ENCODE results near the gene SIGLEC10.
"Not testable (repeated sequence)": the region's sequence is repeated elsewhere in the genome, so short reads cannot be mapped to it uniquely, and the experiment has no call there.

The SIGLEC10 gene

DNA sequence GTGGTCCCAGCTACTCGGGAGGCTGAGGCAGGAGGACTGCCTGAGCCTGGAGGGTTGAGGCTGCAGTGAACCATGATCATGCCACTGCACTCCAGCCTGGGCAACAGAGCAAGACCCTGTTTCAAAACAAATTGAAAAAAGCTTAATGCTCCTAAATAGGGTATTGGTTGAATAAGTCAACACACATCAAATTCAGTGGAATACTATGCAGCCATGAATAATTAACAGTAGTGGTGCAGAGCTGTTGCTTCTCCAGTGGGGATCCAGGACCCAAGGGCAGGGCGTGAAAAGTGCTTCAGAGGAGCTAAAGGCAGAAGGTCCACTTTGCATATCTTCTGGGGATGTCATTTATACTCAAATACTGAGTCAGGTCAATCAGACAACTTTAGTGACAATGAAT is 22.6 kb upstream of the SIGLEC10 start:
- no peak for DNase-seq

DNA sequence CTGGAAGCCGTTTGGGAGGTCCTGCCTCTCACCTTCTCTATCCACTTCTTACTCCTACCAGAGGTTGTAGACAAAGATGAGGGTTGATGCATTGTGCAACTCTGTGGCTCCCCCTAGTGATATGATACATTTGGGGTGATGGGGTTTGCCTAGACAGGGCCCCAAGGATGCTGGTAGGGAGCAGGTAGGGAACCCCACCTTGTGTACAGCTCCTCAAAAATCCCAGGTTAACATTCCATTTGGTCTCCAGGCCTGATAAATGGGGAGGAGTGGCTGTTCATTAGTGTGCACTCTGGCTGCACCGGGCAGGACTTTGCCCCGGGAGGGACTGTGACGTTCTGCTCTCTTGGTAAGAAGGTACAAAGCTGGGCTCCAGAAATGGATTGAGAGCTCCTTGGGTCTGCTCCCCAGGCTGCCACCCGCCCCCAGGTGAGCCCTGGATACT is 21.6 kb upstream of the SIGLEC10 start:
- no peak for DNase-seq

DNA sequence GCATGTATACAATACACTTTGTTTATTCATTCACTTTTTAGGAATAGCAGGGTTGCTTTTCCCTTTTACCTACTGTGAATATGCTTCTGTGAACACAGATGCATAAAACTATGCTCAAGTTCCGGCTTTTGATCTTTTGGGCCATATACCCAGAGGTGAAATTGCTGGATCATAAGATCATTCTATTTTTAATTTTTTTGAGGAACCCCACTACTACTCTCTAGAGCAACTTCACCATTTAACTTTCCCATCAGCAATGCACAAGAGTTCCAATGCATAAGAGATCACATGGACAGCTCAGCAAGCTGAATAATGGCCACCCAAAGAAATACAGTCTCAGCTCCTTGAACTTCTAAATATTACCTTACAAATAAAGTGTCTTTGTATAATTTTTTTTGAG is 17.0 kb upstream of the SIGLEC10 start:
- DNase-seq = no peak

DNA sequence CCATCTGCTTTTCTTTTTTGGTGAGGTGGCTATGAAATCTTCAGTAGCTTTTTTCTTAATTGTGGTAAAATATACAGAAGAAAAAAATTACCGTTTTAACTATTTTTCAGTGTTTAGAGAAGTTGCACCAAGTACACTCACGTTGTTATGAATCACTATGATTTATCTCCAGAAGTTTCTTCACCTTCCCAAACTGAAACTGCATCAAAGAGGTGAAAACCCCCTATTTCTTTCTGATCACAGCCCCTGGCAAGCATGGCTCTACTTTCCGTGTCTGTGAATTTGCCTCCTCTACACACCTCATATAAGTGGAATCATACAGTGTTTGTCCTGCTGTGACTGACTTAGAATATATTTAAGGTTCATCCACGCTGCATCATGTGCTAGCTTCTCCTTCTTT is 15.6 kb upstream of the SIGLEC10 start:
- no peak for DNase-seq

DNA sequence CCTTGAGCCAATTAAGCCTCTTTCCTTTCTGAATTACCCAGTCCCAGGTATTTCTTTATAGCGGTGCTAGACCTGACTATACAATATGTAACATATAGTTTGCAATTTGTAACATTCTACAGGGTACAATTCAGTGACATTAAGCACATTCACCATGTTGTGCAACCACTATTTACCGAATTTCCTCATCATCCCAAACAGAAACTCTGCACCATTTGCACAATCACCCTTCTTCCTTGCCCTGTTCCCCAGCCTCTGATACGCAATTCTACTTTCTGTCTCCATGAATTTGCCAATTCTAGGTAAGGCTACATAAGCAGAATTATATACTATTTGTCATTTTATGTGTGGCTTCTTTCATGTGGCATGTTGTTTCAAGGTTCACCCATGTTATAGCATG is 13.7 kb upstream of the SIGLEC10 start:
- DNase-seq = no peak

DNA sequence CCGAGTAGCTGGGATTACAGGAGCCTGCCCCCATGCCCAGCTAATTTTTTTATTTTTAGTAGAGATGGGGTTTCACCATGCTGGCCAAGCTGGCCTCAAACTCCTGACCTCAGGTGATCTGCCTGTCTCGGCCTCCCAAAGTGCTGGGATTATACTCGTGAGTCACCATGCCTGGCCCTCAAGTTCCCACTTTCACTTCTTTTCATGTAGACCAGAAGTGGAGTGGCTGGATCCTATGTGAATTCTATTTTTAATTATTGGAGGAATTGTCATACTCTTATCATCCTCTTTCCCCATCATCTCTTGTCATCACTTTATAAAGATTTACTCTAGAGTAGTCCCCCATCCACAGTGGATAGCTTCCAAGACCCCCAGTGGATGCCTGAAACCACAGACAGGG is 12.8 kb upstream of the SIGLEC10 start:
- no peak for DNase-seq

DNA sequence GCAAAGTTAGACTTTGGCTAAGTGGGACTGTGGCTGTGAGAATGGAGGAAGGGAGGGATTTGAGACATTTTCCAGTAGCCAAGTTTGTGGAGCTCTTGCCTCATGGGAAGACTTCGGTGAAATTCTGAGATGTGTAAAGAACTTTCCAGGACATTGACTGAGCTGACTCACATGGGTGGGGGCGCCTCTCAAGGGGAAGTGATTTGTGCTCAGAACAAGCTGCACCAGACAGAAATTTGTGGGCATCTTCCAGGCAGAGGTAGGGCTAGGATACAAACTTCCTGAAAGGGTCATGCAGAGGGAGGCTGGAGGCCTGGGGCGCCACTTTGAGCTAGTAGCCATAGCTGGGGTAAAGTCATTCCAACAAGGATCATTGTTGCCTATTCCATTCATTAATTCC is 9.8 kb upstream of the SIGLEC10 start:
- no peak for DNase-seq

DNA sequence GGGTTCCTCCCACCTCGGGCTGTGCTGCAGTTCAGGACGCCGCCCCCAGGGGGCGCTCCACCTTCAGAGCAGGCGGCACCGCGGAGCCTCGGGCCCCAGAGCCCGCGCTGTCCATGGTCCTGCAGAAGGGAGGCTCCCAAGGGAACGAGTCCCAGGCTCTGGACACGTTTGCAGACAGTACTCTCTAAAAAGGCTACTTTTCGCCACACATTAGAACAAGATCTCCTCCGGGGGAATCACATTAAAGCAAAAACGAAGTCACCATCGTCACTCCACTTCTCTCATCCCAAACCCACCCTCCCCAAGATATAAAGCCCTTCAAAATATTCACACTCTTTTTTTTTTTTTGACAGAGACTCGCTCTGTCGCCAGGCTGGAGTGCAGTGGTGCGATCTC is 4.6 kb upstream of the SIGLEC10 start:
- peak; percentile 96 for DNase-seq

DNA sequence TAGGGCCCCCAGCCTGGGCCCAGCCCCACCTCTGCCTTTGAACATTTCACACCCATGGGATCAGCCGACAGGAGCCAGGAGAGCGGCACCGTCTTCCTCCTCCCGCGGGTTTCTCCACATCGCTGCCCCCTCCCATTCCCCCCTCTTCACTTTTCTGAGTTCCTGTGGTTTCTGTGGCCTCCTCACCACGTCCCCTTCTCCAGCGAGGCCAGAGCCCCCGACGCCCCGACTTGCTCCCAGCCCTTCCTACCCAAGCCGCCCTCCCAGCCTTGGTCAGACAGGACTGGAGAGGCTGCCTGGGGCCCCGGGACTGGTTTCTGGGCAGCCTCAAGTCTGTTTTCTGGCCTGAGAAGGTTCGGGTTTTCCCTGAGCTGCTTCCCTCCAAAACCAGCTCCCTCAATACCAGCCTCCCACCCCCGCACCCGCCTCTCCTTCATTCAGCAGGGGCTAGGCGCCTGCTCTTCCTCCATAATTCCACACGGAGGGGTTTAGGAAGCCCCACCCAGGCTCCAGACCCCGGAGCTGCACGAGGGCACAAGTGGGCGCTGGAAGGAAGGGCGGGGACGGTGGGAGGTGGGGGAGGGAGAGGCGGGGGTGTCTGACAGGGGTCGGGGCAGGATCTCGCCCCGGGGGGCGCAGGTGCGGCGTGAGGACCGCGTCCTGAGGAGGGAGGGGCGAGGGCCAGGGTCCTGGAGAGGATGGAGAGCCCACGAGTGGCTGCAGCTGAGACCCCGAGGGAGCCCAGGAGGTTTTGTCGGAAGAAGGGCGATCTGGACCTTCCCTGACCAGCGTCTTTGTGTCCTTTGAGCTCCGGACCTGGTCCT is 4.0 kb upstream of the SIGLEC10 start:
- peak in 1 of 2 donors; percentile 27 for DNase-seq

DNA sequence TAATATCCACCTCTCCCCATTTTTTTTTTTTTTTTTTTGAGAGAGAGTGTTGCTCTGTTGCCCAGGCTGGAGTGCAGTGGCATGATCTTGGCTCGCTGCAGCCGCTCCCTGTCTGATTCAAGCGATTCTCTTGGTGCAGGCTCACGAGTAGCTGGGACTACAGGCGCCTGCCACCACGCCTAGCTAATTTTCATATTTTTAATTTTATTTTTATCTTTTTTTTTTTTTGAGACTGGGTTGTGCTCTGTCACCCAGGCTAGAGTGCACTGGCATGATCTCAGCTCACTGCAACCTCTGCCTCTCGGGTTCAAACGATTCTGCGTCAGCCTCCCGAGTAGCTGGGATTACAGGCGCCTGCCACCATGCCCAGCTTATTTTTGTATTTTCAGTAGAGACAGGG is 3.1 kb upstream of the SIGLEC10 start:
- DNase-seq = not testable (repeated sequence)

DNA sequence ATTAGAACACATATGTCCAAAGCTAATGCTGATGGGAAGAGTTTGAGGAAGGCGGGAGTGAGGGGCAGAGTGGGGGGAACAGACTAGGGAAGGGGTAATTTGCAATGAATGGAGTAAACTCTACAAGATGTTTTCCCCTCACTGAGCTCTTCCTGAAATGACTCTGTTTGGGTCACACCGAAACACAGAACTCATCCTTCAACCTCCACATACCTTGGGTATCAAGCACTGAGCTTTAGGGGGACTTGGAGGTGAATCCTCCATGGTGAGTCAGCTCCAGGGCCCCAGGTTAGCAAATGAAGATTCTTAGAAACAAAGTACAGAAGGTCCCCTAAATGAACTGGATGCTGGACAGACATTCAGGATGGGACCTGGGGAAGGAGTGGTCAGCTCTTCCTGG is 1.3 kb upstream of the SIGLEC10 start:
- no peak for DNase-seq

DNA sequence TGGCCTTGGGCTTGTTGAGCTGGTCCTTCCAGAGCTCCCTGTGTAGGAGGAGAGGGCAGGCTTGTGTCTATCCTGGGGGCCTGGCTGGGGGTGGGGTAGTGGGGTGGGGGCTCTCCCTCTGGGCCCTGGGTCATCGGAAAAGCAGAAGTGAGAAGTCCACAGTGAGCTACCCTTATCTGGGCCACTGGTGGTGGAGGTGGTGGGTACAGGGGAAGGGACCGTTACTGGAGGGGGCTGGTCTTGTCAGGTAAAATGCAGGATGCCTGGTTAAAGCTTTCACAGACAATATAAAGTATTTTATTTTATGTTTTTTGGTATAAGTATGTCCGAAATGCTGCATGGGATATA is 342 bp upstream of the SIGLEC10 start:
- no peak for DNase-seq

DNA sequence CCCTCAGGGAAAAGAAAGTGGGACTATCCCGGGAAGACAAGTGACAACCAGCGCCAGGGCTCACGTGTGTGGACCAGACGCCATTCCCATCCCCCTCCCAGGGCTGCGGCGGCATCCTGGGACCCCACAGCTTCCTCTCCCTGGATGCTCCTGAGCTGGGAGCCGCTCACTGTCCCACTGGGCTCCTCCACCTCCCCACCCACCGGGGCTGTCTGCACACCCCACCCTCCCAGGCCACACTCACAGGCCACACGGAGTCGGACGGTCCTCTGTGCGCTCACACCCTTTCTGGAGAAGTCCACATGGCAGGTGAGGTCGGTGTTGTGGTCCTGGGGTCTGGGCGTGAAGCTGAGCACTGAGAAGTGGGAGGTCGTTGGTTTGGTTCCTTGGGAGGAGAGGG is 1.0 kb downstream of the SIGLEC10 start:
- DNase-seq = not testable (repeated sequence)

DNA sequence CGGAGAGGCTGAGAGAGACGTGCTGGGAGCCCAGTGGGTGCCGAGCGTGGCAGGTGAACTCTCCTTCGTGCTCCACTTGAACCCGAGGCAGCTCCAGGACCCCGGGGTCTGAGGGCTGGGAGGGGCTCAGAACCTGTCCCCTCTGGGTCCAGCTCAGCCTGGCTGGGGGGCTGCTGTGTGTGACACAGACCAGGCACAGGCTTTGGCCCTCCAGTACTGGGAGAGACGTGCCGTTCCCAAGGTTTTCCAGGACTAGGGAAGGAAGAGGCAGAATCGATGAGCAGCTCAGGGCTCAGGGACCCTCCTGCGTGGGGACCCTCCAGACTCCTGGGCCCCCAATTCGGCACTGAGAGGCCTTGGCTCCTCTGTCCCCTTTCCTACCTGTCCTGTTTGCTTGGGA is 2.3 kb downstream of the SIGLEC10 start:
- DNase-seq = no peak

DNA sequence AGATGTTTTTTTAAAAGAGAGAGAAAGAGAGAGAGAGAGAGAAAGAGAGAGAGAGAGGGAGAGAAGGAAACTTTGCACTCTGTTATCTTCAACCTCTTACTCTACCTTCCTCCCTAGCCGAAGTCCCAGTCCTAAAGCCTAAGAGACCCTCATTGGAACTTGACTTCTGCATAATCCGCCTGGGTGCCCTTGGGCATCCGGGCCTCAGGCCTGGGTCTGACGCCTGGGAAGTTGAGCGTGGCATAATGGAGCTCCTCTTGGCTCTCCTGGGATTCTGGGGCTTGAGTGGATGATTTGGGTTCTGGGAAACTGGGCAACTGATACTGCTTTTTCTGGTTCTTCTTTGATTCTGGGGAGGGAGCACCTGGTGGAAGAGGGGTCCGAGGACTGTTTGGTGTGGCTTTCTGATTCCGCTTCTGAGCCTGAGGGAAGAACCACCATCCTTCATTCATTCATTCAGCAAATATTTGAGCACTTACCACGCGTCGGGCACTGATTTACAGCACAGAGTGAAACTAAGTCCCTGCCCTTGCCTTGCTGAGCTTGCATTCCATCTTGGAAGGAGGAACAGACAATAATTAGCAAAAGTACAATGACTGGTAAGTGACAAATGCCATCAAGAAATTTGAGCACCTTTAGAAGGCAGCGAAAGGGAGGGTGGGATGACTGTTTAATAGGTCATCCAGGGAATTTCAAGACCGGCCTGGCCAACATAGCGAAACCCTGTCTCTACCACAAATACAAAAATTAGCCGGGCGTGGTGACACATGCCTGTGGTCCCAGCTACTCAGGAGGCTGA is 6.3 kb downstream of the SIGLEC10 start:
- DNase-seq = no peak

DNA sequence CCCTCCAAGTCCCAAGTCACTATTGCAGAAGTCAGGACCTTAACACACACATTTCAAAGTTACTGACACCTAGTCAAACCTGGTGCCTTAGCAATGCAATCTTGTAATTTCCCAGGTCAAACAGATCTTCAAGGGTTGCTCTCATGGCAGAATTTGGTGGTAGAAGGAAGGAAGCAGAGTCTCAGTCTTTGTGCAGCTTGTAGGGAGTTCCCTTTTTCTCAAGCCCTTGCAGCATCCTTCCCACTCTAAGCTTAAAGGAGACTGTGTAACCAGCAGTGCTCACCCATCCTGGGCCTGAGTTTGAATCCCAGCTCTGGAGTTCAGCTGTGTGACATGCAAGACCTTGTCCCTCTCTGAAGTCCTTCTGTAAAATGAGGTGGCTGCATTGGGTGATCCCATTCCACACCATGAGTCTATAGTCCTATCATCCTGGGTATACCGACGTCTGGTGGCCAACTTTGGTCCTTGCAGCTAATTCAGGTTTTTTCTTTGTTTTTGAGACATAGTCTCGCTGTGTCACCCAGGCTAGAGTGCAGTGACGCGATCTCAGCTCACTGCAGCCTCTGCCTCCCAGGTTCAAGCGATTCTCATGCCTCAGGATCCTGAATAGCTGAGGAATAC is 9.8 kb downstream of the SIGLEC10 start:
- peak in 1 of 2 donors; percentile 31 for DNase-seq

DNA sequence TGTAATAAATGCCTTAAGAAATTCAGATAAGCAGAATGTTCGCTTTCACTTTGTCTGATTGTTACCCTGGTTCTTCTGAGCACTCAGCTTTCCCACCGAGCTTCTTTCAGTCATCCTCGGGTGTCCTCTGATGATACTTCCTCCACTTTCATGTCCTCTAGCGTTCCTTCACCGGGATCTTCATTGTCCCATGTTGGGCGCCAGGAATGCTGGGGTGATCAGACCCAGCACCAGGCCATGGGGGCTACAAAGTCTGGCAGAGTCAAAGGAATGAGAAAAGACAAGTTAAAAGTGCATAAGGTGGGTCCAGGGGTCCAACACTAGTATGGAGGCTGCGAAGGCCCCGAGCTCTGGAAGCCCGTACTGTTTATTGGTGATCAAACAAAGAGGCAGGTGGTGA is 15.3 kb downstream of the SIGLEC10 start:
- no peak for DNase-seq

DNA sequence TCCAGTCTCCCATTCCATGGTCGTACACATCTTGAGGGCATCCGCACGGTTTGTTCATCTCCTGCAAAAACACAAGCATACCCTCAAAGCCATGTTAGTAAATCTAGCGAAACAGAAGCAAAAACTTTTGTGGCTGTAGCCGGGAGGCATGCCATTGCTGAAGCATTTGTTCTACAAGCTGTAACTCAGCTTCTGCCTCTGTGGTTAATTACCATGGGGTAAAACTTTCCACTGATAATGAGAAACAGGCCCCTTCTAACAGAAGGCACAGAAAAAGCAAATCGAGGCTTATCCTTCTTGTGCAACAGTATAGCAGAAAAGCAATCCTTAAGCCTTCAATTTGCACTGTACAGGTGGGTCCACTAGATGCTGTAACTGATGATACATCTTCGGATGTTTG is 17.5 kb downstream of the SIGLEC10 start:
- not testable (repeated sequence) for DNase-seq

DNA sequence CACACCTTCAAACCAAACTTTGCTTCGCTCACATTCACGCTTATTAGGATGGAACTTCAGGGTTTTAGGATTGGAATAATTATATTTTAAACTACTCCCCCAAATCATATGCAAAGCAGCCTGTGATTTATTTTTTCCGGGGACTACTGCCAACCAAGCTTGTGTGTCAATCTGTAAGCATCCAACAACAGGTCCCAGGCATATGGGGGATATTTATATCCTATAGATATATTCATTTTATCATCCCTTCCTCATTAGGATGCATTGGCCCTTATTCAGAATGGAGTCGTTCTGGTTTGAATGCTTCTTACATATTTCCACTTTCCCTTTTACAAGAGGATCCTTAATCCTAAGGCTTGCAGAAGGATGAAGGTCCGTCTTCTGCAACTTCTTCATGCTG is 18.2 kb downstream of the SIGLEC10 start:
- no peak for DNase-seq

DNA sequence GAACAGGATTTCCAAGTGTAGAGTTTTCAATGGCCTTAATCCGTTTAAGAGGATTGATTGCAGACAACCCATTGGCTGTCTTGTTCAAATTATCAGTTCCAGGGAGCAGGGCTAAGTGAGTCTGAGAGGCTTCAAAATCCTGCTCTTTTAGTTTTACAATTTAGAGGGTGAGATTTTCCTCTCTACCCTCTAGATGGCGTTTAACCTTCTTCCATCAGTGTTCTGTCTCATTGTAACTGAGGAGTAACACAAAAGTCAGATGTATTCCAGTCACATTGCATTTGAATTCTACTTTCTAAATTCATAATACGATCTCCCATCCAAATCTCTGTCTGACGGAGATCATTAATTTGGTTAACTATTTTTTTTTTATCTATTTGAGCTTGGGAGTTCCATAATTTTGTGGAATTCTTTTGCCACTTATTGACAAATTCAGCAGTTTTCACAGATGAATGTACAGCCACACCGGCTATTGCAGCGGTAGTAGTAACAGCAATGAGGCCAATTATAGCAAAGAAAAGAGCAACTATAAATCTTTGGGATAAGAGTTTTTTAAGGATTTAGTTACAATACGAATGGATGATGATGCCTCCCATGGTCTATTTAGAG is 19.2 kb downstream of the SIGLEC10 start:
- no peak for DNase-seq

DNA sequence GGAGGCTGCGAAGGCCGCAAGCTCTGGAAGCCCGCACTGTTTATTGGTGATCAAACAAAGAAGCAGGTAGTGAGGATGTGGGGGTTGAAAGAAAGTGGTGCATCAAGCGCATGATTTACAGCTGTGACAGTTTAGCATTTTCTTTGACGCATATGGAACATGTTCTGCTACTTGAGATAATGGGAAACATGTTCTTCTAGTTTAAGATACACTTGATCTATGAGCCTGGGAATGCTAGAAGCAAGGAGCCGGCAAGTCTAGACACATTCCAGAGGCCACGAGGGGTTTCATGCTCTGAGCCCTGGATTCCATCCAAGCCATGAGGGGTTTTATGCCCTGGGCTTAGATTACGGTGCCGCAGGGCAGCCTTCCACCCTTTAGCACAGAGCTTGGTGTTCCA is 20.0 kb downstream of the SIGLEC10 start:
- not testable (repeated sequence) for DNase-seq

DNA sequence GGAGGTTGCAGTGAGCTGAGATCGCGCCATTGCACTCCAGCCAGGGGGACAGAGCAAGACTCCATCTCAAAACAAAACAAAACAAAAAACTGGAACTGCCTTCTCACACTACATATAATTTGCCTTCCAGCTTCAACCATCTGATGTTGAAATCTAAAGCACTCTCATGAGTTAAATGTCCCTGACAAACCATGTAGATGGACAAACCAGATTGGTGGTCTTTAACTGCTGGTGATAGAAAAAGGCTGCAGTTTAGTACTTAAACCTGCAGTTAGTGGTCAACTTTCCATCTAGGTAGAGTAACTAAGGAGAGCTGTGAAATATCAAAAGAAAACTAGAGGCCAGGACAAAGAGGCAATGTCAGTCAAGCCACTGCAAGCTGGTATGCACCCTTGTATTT is 21.3 kb downstream of the SIGLEC10 start:
- DNase-seq = no peak

DNA sequence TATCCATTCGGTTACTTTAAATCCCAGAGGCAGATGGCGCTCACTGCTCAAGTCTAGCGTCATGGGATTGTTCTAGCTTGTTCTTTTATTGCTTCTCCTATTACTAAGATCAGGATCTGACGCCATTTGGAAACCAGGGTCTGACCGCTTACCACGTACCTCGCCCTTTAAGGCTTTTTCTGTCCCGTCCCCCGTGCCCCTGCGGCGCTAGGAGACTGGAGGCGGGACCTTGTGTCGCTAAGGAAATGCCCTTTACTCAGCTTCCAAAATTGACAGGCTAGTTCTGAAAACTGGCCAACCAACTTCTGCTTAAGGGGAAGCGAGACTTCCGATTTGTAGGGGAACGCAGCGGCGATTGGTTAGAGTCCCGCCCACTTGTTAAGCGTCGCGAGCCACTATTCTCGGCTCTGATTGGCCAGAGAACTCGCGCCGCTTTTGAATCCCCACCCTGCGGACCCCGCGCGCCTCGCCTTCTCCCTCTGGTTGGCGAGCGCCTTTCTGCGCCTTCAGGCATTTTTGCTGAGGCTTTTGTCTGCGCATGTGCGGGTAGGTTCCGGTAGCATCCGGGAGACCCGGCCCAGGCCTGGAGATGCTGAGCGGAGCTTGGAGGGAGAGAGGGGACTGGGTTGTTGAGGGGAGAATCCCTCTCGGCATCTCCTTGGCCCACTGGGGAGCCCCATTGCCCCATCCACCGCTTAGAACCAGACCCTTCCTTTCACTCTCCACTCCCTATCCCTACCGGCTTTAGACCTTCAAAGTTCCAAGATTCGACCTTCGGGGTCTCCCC is 23.2 kb downstream of the SIGLEC10 start:
- peak; percentile 86 to 95 for DNase-seq

All from stimulated activated CD4-positive, alpha-beta T cell treated with anti-CD3 and anti-CD28 coated beads, Interleukin-2, amount 100 ng/mL, for 24 hours (primary cell).